ENCODE results near the gene ATXN7L1. TPM values are rescaled to one million over a fixed set of nuclear protein-coding genes. Genes with fewer than 3 reads are reported as not detected.

Gene ATXN7L1
- total and polyA plus RNA-seq, 4 donors = 4.2 to 22.5 (median 8.5) TPM

GRCh38 chr7:105822806-105823205 lies 53.6 kb downstream of the ATXN7L1 start:
- no peak for TF ChIP-seq CTCF (IDR thresholded peaks at IDR 0.05; ENCODE audit: control extremely low read depth, extremely low read depth)
- Histone ChIP-seq H3K4me1 (ENCODE audit: control insufficient read depth in 5 of 5, insufficient read depth in 5 of 5, low read length in 5 of 5) (peaks cover 0 to 11% (median 4%) of the 10 kb centered on the region in 5 donors), H3K27me3 (ENCODE audit: control insufficient read depth in 3 of 3, insufficient read depth in 3 of 3, low read length in 2 of 3) (no peaks in the 10 kb centered on the region), H3K9ac (ENCODE audit: insufficient read depth in 1 of 2, low read length in 2 of 2) (no peak overlapping the region), H3K36me3 (ENCODE audit: control insufficient read depth in 4 of 4, insufficient read depth in 4 of 4, low read length in 4 of 4) (no peaks in the 10 kb centered on the region), H3K4me3 (no peak overlapping the region), H3K27ac (ENCODE audit: low read depth in 1 of 2, low read length in 1 of 2) (no peak overlapping the region), H3K9me3 (ENCODE audit: control insufficient read depth in 4 of 4, insufficient read depth in 3 of 4, low read length in 3 of 4) (no peaks in the 10 kb centered on the region)
- WGBS, 2 donors = 86 to 87% methylated on average over 1 of the region's 1 CpG
- peak in 1 of 3 donors; percentile 9 for DNase-seq
- ATAC-seq (ENCODE audit: insufficient read depth, low FRiP score) = no peak

- no peak for TF ChIP-seq CTCF (IDR thresholded peaks at IDR 0.05; ENCODE audit: control extremely low read depth, extremely low read depth)
- Histone ChIP-seq H3K4me3 (no peak overlapping the region), H3K27ac (ENCODE audit: low read depth in 1 of 2, low read length in 1 of 2) (no peak overlapping the region), H3K9me3 (ENCODE audit: control insufficient read depth in 4 of 4, insufficient read depth in 3 of 4, low read length in 3 of 4) (no peaks in the 10 kb centered on the region), H3K27me3 (ENCODE audit: control insufficient read depth in 3 of 3, insufficient read depth in 3 of 3, low read length in 2 of 3) (no peaks in the 10 kb centered on the region), H3K4me1 (ENCODE audit: control insufficient read depth in 5 of 5, insufficient read depth in 5 of 5, low read length in 5 of 5) (peaks cover 0 to 11% (median 4%) of the 10 kb centered on the region in 5 donors), H3K9ac (ENCODE audit: insufficient read depth in 1 of 2, low read length in 2 of 2) (no peak overlapping the region), H3K36me3 (ENCODE audit: control insufficient read depth in 4 of 4, insufficient read depth in 4 of 4, low read length in 4 of 4) (no peaks in the 10 kb centered on the region)
- DNase-seq (no peak), ATAC-seq (ENCODE audit: insufficient read depth, low FRiP score) (no peak)
- 93 to 95% methylated on average over 4 of the region's 4 CpGs for WGBS, 2 donors
Observed at GRCh38 chr7:105821527-105821926, 54.9 kb downstream of the ATXN7L1 start.

- no peak overlapping the region for H3K27ac ChIP-seq (ENCODE audit: low read depth in 1 of 2, low read length in 1 of 2)
- H3K9ac ChIP-seq (ENCODE audit: insufficient read depth in 1 of 2, low read length in 2 of 2) = no peak overlapping the region
- DNase-seq = no peak
- H3K36me3 ChIP-seq (ENCODE audit: control insufficient read depth in 4 of 4, insufficient read depth in 4 of 4, low read length in 4 of 4) = no peaks in the 10 kb centered on the region
- H3K4me1 ChIP-seq (ENCODE audit: control insufficient read depth in 5 of 5, insufficient read depth in 5 of 5, low read length in 5 of 5) = peaks cover 0 to 7% (median 1%) of the 10 kb centered on the region in 5 donors
- H3K27me3 ChIP-seq (ENCODE audit: control insufficient read depth in 3 of 3, insufficient read depth in 3 of 3, low read length in 2 of 3) = no peaks in the 10 kb centered on the region
- no peak overlapping the region for H3K4me3 ChIP-seq
- H3K9me3 ChIP-seq (ENCODE audit: control insufficient read depth in 4 of 4, insufficient read depth in 3 of 4, low read length in 3 of 4) = no peaks in the 10 kb centered on the region
- 94 to 99% methylated on average over 5 of the region's 5 CpGs for WGBS, 2 donors
- no peak for ATAC-seq (ENCODE audit: insufficient read depth, low FRiP score)
- no peak for TF ChIP-seq CTCF (IDR thresholded peaks at IDR 0.05; ENCODE audit: control extremely low read depth, extremely low read depth)
Observed at GRCh38 chr7:105820363-105821066, 55.9 kb downstream of the ATXN7L1 start.

All from lung (tissue), 12 donors.